Measurements from ENCODE around the gene NTMT1.

GRCh38 chr9:129666575-129666974 lies 40.6 kb downstream of the NTMT1 start:
- TF ChIP-seq, protein P1, sequence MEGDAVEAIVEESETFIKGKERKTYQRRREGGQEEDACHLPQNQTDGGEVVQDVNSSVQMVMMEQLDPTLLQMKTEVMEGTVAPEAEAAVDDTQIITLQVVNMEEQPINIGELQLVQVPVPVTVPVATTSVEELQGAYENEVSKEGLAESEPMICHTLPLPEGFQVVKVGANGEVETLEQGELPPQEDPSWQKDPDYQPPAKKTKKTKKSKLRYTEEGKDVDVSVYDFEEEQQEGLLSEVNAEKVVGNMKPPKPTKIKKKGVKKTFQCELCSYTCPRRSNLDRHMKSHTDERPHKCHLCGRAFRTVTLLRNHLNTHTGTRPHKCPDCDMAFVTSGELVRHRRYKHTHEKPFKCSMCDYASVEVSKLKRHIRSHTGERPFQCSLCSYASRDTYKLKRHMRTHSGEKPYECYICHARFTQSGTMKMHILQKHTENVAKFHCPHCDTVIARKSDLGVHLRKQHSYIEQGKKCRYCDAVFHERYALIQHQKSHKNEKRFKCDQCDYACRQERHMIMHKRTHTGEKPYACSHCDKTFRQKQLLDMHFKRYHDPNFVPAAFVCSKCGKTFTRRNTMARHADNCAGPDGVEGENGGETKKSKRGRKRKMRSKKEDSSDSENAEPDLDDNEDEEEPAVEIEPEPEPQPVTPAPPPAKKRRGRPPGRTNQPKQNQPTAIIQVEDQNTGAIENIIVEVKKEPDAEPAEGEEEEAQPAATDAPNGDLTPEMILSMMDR (IDR thresholded peaks at IDR 0.05) = no peak
- TF ChIP-seq POLR2A (IDR thresholded peaks at IDR 0.05; ENCODE audit: low read depth) = no peak
- TF ChIP-seq POLR2AphosphoS5 (IDR thresholded peaks at IDR 0.05) = no peak

All from esophagus muscularis mucosa (tissue), 3 donors.